ENCODE data around the gene HSFY2.
"Not testable (repeated sequence)": the region's sequence is repeated elsewhere in the genome, so short reads cannot be mapped to it uniquely, and the experiment has no call there.

Gene HSFY2

GRCh38 chrY:18773635-18774034 lies at the start of gene HSFY2:
Gene HSFY2, minus strand, starts transcription at chrY:18773735. Its CDS starts 117 bp downstream, at chrY:18773618.
- DNase-seq (ENCODE audit: low read depth), result not testable (repeated sequence)

GRCh38 chrY:18815751-18816150 lies 42.2 kb upstream of the HSFY2 start:
- not testable (repeated sequence) for DNase-seq (ENCODE audit: low read depth)

GRCh38 chrY:18788757-18789406 lies 15.3 kb upstream of the HSFY2 start:
- not testable (repeated sequence) for DNase-seq (ENCODE audit: low read depth)

GRCh38 chrY:18754077-18754476 lies 19.5 kb downstream of the HSFY2 start:
- not testable (repeated sequence) for DNase-seq (ENCODE audit: low read depth)

- not testable (repeated sequence) for DNase-seq (ENCODE audit: low read depth)
These were observed 20.3 kb downstream of the HSFY2 start for GRCh38 chrY:18753133-18753815.

GRCh38 chrY:18723714-18724113 lies 49.8 kb downstream of the HSFY2 start:
- DNase-seq (ENCODE audit: low read depth), result not testable (repeated sequence)
